ENCODE data around the gene RBMS1.
"Not testable (repeated sequence)": the region's sequence is repeated elsewhere in the genome, so short reads cannot be mapped to it uniquely, and the experiment has no call there.

The RBMS1 gene

DNA sequence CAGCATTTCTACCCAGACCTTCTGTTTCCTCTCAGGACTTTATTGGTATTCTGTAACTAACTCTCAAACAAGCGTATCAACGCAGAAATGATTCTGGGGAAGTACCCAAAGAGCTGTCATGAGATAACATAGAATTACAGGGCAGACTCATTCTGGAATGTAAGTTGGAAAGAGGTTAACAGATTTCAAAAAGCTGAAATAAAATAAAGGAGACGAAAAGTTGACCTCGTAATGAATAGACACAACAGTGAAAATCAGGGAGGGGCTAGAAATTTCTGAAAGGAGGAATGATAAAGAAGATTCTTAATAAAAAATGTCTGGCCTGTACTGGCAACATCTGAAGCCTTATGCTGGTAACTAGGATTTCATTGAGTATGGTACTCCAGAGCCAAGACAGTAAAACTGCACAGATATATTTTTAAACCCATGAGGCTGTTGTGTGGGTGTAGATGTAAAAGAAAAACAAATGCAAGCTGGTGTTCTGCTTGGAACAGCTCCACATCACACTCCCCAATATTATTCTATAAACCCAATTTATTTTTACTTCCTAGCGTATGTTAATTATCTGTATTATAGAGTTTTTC lies 23.9 kb downstream of the RBMS1 start:
- no peak for DNase-seq (ENCODE audit: low spot score)

DNA sequence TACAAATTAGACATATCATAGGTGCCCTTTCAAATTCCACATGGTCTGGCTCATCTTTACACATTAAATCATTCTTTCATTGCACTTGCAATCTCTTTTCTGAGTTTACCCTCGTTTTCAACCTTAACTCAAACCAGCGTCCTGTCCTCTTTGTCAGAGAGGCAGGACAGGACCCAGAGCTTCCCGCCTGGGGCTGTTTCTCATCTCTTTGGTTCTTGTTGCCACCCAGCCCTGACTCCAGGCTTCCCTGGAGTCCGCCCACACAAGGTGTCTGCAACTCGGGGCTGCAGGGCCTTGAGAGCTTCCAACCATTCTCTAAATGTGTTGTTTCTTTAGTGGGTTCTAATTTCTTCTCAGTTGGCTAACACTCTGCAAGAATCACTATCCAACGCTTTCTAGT lies 24.4 kb downstream of the RBMS1 start:
- DNase-seq (ENCODE audit: low spot score), result no peak

DNA sequence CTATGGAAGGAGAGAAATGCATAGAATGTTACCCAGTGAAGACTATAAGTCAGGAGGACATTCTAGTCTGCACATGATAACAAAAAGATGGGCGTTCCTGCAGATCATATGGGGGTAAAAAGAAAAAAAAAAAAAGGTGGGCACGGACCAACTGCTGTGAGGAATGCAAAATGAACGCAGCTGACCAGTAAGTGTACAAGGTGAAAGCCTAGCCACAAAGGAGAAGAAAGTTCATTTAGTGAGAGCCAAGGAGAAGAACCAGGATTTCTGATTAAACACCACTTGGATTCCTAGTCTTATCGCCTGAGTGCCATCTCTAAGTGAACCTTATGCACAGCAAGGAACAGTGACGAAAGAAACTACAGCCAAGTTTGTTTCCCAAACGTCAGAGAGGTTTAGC lies 26.5 kb downstream of the RBMS1 start:
- DNase-seq (ENCODE audit: low spot score), result no peak

DNA sequence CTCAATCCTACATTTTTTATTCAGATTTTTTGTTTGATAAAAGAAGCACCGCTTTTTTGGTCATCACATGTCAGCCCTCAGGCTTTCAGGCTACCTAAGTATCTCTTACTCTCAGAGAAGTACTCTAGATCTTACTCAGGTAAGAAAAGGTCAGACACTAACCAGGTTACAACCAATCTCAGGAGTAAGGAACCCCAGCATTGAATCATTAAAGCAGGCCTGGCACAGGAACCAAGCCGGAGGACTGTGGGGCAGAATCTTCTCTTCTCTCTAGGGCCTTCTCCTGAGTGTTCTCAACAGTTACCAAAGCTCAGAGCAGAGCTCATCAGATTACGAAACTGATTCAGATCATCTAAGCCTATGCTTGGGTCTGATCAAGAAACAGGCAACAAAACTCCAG lies 28.2 kb downstream of the RBMS1 start:
- DNase-seq (ENCODE audit: low spot score), result no peak

DNA sequence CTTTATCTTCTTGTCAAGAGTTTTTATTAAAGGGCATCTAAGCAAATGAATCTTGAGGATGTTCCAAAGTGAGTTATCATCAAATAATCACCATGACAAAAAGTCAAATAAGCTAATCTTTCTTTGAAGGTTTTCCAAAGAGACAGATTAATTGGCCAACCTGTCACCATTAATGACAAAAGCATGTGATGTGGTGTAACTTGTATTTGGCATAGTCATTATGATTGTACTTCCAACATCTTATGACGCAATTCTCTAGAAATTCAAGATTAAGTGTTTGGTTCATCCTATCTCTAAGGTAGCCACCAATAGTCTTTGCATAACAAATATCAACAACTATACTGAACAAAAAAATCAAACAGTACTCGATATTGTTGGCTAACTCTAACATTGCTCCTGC lies 28.6 kb downstream of the RBMS1 start:
- DNase-seq (ENCODE audit: low spot score), result no peak

DNA sequence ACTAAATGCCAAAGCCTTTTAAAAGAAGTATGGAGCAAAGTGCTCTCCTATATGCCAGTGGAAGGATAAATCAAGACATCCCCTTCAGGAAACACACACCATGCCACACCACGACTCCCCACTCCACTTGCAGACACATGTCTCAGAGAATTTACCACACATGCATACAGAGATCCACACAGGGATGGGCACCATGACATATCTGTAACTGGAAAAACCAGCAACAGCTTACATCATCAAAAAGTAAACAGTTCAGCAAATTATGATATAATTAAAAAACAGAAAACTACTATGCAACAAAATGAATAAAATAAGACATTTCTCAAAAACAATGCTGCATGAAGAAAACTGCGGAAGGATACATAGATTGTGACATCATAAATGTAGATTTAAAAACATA lies 29.6 kb downstream of the RBMS1 start:
- no peak for DNase-seq (ENCODE audit: low spot score)

DNA sequence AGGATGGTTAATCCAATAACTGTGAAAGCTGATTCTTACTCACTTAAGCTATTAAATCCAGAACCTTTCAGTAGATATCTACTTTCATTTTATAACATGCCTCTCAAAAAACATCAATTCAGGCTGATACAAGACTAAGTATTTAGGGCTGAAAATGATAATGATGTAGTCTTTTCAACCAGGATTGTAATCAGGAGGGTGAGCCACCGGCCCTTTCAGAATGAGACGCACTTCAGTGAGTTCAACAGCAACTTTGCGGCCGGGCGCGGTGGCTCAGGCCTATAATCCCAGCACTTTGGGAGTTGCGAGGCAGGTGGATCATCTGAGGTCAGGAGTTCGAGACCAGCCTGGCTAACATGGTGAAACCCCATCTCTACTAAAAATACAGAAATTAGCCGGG lies 30.4 kb downstream of the RBMS1 start:
- DNase-seq (ENCODE audit: low spot score), result no peak

DNA sequence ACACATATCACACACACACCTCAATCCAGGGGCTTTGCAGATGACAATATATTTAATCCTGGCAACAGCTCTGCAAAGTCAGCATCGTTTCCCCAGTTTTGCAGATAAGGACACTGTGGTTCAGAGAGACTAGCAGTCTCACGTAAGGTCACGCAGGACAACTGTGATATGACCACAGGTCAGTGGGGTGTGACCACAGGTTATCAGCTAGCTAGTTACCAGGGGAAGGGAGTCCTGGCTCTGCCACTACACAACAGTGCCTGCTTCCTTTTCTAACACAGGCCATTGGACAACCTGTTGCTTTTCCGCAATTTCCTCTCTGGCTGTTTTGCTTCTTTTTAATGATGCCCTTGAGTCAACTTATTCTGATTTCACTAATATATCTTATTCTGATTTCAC lies 33.3 kb downstream of the RBMS1 start:
- DNase-seq (ENCODE audit: low spot score), result no peak

DNA sequence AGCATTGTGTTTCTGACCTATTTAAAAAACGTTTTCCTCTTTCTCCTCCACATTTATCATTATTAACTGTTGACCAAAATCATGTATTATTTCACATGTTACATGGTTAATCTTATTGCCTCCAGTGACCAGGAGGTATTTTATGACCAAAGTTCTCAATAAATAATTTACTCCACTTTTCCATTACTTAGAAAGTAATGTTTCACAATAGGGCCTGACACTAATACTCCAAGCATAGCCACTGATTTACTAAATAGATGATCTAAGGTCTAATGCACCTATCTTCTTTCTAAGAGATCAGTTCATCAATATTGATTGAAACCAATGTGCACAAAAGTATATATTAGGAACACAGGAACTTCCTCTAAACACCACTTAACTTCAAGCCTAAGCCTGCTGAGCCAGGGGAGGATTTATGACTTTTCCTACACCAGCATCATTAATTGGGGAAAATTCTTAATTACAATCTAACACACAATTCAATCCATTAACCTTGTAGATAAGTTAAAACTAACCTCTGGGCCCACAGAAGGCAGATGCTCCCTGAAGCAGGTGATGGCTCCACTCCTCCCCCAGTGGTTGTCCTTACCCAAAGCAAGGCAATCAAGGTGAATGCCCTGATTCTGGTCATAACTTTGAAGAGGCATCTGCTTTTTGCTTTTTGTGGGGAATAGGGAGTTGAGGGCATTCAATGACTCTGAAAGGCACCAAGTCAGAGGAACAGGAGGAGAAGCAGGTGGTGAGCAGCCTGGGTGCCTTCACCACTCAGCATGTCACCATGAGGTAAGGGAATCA lies 33.9 kb downstream of the RBMS1 start:
- no peak for DNase-seq (ENCODE audit: low spot score)

DNA sequence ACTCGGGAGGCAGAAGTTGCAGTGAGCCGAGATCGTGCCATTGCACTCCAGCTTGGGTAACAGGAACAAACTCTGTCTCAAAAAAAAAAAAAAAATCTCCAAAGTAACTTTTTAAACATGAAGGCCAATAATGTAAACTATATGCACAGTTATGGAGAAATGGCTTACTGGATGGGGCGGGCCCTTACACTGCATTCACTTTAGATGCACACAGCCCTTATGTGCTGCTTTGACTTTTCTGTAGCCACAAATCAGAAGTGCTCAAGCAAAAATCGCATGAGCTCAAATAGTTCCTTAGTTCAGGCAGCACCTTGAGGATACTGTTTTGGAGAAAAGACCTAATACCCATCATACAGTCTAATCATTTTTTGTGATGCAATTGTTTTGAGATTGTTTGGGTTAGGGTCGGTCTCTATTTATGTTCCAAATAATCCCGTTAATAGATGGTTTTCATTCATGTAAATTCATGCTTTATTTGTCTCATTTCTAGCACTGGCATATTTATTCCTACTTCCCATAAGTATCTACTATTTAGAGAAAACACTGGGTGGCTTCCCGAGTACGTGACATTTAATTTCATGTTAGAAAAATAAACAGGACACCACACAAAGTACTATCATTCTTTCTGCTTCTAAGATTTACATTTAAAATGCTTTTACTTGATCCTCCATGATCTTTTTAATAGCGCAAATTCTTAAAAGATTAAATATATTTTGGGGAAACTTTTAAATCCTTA lies 34.7 kb downstream of the RBMS1 start:
- DNase-seq (ENCODE audit: low spot score), result no peak

DNA sequence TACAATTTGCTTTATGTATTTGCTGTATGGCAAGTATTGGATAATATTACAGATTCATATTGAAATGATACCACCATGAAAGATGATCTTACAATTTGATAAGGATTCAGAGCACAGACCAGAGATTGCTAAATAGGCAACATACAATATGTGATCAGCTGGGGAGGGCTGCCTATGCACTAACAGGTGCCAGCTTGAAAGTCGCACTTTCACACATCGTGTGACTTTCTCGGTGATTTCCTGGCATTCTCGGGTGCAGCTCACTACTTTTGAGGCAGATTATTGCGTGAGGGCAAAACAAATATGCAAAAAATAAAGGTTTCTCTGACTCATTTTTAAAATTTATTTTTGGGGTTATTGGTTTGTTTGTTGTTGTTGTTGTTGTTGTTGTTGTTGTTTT lies 36.0 kb downstream of the RBMS1 start:
- DNase-seq (ENCODE audit: low spot score), result no peak

DNA sequence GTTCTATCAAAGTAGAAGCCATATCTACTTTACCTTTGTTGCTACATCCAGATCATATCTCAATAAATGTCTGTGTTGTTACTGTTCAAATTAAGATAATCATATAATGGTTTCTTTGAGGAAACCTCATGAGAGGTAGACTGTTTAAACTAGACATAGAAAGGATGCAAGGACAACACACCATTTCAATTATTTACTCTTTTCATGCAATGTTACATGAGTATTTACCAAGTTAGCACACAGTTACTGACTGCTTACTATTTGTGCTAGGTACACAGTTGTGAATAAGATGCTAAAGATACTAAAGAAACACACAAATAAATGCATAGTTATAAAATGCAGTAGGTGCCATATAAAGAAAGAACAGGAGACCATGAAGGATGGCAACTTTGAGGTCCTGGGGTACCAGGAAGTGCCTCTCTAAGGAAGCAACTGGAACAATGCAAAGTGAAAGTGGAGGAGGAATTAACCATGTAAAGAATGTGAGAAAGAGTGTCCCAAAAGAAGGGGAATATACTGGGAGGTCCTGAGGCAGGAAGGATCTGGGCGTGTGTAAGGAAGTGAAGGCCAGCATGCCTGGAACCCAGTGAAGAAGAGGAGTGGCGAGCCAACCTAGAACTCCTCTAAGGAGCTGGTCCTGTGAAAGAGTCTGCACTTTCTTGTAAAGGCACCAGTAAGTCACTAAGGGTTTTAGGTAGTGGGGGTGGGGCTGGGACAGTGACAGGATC lies 39.4 kb downstream of the RBMS1 start:
- DNase-seq (ENCODE audit: low spot score), result no peak

DNA sequence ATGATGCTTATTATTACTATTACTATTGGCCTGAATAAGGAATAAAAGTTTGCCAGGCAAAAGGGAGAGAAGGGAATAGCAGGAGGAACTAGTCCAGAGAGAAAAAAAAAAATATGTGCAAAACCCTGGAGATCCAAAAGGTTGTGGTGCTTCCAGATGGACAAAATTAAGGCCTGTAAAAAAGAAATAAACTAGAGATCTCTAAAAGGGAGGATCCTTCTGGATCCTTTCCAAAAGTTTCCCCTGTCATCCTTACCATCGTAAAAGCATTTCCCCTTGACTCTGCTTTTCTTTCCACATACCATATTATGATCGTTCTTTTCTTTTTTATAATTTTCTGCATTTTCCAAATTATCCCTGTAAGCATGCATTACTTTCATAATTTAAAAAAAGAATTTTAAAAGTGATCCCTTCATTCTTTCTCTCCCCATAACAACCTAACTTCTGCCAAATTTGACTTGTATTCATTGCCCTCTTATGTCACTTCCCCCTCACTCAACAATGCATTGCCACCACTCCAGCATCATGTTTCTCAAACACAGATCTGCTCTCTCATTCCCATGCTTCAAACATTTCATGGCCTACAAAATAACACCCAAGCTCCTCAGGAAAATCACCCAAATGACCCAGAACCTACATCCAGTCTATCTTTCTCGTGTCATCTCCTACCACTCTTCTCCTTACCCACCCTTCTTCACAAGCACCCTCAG lies 40.3 kb downstream of the RBMS1 start:
- no peak for DNase-seq (ENCODE audit: low spot score)

DNA sequence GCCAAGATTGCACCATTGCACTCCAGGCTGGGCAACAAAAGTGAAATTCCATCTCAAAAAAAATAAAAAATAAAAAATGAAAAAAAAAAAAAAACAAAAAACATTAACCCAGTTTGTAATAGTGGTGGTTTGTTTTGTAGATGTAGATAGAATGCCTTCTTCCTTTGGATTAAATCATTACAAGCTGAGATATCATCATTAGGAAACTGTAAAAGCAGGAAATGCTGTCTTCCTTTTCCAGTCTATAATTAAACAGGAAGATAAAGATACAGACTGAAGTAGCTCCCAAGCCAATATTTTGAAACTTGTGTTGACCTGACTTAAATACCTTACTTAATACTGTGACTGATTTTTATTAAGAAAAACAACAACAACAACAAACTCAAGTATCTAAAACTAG lies 43.1 kb downstream of the RBMS1 start:
- DNase-seq (ENCODE audit: low spot score), result no peak

DNA sequence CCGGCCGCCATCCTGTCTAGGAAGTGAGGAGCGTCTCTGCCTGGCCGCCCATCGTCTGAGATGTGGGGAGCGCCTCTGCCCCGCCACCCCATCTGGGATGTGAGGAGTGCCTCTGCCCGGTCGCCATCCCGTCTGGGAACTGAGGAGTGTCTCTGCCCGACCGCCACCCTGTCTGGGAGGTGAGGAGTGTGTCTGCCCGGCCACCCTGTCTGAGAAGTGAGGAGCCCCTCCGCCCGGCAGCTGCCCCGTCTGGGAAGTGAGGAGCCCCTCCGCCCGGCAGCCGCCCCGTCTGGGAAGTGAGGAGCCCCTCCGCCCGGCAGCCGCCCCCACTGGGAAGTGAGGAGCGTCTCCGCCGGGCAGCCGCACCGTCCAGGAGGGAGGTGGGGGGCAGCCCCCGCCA lies 44.8 kb downstream of the RBMS1 start:
- not testable (repeated sequence) for DNase-seq (ENCODE audit: low spot score)

DNA sequence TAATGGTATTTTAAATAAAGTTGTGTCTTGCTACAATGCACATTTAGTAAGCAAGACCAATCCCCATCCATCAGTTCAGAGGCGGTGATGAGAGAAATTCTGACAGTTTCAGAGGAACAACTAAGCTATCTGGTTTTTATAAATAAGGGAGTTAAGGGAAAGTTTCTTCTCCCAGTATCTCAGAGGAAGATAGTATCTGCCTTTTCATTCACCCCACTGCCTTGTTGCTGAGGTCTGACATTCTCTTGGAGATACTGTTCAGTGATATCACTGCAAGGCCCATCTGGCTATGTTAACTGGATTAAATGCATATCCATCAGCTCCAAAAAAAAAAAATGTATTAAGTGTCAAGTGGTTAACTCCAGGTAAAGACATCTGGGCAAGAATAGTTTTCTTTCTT lies 47.9 kb downstream of the RBMS1 start:
- DNase-seq (ENCODE audit: low spot score), result no peak

DNA sequence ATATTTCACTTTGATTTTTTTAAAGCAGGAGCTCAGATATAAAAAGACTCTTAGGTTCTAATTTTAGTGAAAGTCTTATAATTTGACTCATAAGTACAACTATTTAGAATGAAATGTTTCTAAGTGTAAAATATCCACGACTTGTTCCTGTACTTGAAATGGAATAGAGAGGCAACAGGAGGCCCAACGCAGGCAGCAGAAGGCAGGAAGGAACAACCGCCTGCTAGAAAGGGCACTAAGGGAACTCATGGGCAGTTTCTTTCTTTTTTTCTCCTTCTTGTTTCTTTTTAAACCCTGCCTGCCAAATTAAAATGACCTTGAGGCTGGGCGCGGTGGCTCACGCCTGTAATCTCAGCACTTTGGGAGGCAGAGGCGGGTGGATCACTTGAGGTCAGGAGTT lies 51.0 kb downstream of the RBMS1 start:
- no peak for DNase-seq (ENCODE audit: low spot score)

DNA sequence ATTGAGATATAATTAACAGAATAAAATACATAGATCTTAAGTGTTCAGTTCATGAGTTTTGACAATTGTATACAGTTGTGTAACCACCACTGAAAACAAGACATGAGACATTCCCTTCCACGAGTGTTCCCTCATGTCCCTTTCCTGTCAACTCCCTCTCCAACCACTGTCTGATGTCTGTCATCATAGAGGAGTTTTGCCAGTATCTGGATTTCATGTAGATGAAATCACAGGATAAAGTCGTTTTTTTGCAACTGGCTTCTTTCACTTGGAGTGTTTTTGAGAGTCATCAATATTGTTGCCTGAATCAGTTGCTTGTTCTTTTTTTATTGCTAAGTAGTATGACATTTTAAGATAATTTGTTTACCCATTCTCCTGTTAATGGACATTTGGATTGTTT lies 52.7 kb downstream of the RBMS1 start:
- no peak for DNase-seq (ENCODE audit: low spot score)

DNA sequence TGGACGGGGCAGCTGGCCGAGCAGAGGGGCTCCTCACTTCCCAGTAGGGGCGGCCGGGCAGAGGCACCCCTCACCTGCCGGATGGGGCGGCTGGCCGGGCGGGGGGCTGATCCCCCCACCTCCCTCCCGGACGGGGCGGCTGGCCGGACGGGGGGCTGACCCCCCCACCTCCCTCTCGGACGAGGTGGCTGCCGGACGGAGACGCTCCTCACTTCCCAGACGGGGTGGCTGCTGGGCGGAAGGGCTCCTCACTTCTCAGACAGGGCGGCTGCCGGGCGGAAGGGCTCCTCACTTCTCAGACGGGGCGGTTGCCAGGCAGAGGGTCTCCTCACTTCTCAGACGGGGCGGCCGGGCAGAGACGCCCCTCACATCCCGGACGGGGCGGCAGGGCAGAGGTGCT lies 54.6 kb downstream of the RBMS1 start:
- not testable (repeated sequence) for DNase-seq (ENCODE audit: low spot score)

DNA sequence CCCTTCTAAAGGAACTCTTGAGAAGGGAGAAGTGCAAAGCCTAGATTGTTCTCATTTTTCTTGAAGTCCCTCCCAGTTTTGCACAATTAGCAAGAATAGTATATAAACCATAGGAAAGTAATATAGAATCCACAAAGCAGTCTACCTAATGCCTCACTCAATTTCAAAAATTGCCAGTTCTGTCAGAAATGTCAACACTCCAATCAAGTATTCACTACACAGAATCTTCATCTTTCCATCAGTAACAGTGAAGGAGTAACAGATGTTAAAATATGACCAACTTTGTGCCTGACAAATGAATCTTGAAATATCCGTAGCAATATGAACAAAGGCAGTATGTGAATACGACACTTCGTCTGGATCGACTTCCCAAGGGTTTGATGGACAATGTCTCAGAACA lies 56.3 kb downstream of the RBMS1 start:
- no peak for DNase-seq (ENCODE audit: low spot score)

DNA sequence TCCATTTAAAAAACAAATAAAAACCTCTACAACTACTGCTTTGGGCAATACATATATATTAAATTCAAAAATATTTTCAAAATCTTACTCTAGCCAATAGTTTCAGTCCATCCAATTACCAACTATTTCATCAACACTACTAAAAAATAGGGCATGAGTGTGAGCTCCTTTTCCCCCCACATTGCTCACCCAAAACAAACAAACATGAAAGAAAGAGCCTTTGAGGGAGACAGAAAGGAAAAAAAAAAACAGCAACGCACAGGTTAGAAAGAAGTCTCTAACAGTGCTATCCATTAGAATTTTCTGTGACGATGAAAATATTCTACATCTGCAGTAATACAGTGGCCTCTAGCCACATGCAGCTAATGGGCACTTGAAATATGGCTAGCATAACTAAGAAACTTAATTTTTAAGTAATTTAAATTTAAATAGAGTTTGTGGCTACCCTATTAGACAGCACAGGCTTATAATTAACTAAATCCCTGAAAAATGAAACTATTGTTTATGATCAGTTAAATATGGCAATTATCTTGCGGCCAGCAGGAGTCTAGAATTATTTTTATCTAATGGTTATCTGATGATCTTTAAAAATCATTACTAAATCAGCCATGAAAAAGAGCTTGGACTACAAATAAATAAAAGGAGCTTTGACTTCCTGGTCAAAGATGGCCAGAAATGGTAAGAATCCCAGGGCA lies 59.2 kb downstream of the RBMS1 start:
- DNase-seq (ENCODE audit: low spot score), result no peak
